ENCODE results near the gene LYRM4.

The LYRM4 gene

DNA sequence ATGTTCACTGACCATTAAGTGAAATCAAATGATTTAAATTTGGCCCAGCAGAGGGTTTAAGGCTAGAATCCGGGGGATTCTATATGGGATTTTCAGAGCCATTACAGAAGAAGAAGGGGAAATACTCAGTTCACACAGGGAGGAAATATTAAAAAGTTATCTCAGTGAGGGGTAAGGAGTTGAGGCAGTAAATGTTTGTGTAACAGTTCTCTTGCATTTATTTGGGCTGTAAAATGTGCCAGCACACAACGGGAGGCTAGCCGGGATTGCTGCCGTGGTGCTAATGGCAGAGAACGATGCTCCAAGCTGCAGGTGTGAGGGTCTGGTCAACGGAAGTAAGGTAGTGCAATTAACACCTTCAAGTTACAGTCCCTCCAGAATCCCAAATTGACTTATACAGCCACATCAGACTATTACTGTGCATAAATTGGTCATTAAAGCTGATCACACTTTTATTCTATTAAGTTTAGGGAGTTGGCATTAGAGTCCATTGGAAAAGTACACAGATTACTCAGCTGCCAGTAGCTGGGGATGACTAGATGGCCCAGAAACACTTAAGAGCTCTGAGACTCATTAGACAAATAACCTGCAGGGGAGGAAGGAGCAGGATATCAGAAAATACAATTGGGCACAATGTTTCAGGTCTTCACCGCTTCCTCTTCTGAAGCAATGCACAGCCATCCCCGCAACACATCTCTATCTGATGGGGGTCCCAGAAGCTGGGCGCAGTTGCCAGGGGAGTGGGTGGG is 144.3 kb downstream of the LYRM4 start:
- no peak for DNase-seq

DNA sequence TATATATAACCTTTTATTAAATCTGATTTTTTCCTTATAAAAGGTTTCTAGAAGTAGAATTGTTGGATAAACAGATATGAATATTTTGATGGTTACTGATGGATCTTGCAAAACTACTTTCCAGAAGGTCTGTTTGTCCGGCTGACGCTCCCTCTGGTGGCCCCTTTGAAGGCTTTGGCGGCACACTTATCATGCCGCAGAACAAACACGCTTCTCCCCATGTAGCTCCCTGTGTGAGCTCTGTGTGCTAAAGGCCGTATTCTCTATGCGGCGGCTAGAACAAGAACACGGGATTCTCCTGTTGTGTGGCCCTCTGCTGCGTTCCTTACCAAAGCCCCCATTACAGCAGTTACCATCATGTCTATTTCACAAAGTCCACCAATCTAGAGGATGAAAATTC is 145.6 kb downstream of the LYRM4 start:
- no peak for DNase-seq

DNA sequence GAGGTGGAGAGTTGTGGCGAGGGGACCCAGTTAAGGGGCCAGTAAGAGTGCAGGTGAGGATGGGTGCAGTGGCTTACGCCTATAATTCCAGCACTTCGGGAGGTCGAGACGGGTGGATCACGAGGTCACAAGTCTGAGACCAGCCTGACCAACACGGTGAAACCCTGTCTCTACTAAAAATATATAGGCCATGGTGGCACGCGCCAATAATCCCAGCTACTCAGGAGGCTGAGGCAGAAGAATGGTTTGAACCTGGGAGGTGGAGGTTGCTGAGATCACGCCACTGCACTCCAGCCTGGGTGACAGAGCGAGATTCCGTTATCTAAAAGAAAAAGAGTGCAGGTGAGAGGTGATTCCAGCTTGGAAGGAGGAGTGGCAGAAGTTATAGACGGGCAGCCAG is 147.7 kb downstream of the LYRM4 start:
- no peak for DNase-seq

DNA sequence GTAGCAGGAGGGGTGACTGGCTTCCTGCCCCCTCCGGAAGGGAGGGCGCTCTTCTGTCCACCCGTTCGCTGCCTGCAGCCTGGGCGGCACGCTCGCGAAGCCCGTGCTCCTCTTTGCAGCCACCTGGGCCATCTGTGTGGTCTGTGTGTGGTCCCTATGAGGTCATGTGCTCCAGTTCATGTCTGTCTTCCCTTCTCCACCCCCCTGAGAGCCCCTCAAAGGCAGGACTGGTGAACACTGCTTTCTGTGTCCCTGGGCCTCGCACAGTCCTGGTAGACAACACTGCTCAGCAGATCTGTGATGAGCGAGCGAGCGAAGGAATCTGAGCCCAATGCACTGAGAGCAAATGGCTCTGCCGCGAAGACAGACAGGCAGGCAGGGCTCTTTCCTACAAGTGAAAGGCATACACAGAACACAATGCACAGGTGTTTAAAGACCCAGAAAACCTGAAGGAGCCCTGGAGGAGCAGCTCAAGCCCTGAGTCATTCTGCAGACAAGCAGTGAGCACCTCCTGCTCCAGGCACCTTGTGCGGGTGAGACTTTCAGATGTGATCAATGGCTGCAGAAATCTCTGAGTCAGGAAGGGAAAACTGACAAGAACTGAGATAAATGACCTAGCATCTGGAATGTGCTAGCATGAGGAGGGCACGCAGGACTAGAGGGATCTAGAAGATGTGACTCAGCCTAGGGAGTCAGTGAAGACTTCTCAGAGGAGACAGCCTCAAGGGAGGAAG is 148.5 kb downstream of the LYRM4 start:
- no peak for DNase-seq

DNA sequence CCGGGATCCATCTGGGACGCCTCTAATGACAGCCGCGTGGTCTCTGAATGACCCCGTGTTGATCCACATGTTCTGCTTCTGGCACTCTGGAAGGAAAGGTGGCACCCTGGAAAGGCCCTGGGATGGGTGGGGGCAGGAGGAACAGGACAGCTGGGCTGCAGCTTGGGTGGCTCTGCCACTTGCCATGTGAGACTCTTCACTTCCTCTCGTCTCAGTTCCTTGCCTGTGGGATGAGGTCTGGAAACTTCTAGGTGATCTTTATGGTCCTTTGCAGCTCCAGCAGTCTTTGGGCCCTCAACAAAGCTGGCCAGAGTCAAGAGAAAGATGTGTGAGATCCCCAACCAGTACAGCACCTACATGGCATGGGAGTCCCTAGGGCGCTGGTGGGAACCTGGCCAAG is 149.1 kb downstream of the LYRM4 start:
- DNase-seq: no peak

DNA sequence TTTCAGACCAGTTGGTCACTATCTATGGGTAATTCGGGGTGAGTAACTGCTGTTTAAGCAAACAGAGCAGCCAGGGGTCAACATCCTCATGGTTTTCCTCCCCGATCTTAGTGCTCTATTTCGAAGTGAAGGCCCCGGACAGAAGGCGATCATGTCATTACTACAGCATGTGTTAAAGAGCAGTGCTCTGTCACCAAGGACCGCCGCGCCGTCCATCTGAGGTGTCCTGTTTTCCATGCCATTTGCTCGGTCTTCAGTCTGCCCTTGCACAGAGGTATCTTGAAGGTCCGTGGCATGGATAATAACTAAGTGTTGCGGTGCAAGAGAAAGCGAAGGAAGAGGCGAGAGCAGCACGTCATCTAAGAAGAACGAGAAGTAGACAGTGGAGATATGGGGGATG is 150.5 kb downstream of the LYRM4 start:
- no peak for DNase-seq

DNA sequence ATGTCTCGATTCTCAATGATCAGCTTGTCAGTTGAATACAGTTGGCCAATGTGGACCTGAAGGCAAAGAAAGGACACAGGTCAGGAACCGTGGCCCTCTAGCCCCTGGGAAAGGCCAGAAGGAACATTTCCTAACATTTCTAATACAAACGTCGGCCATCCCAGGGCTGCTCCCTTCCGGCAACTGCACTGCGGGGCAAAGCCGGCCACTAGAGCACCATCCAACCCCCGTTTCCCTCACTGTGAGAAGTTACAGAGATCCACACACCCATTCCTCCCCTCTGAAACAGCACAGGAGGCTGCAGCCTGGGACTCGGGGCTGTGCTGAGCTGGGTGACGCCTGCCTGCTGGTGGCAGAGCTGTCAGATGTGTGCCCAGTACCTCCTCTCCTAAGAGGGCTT is 151.3 kb downstream of the LYRM4 start:
- DNase-seq: no peak

DNA sequence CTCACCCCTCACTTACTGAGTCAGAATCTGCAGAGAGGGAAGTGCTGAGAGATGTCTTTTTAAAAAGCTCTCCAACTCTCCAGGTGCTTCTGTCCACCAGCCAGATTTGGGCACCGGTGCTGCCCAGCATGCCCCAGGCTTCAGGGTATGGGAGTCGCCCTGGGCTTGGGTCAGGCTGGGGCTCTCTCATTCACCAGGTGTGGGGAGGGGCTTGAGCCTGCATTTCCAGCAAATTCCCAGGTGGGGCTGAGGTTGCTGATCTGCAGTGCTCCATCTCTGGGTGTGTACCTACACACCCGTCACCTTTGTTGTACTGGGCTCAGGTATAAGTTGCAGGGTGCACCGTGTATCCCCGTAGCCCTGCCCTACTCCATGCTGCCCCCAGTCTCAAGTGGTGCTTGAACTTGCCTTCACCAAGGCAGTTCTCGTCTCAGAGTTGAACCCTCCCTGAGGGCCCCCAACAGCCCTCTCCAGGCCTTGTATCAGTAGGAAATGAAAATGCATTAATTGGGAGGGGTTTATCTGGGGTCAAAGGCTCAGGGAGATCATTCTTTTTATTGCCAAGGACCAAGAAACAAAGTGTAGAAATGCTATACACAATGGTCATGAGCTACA is 152.1 kb downstream of the LYRM4 start:
- no peak for DNase-seq

DNA sequence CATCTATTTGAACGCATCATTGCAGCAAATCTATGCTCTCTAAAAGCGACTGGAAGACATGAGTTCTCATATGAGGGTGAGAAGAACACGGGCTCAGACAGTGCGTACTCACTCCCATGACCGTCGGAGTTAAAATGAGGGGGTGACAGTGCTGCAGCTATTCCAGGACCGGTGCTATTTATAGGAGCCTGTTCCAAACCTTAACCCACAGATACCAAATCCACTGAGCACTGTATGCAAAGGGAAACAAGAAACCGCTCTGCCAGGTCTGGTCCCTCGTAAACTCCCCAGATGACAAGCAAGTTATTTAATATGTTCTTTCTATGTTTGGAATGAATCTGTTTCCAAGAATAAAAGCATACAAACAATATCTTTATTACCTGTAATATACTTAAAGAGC is 152.7 kb downstream of the LYRM4 start:
- no peak for DNase-seq

DNA sequence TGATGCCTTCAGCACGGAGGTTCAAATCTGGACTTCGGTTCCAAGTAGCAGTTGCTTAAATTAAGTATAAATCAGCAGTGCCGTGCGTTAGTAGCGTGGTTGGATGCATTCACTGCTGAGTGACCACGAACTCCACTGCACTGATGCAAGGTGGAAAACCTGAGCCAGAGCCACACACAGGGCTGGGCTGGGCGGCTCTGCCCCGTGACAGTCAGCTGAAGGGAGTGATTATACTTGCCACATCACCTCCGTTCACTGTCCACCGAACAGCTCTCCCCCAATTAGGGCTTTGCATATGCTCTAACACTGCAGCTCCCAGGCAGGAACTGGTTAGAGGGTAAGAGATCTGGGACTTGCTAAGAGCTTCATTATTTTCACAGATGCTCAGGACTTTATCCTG is 153.4 kb downstream of the LYRM4 start:
- DNase-seq: no peak

DNA sequence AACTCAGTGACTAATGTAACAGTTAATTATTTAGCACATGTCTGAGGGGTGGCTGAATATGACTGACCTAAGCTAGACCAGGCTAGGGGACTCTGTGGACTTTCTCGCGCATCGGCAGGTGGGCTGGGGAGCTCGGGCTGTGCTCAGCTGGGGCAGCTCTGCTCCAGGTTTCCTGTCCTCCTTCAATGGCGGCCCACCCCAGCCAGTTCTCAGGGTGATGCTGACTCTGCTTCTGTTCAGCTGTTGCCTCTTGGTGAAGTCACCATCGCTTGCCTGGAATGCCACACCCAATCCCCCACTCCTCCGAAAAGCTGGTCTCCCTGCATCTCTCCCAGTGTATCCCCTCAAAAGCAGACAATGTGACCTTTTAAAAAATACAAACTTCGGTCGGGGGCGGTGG is 155.6 kb downstream of the LYRM4 start:
- no peak for DNase-seq

DNA sequence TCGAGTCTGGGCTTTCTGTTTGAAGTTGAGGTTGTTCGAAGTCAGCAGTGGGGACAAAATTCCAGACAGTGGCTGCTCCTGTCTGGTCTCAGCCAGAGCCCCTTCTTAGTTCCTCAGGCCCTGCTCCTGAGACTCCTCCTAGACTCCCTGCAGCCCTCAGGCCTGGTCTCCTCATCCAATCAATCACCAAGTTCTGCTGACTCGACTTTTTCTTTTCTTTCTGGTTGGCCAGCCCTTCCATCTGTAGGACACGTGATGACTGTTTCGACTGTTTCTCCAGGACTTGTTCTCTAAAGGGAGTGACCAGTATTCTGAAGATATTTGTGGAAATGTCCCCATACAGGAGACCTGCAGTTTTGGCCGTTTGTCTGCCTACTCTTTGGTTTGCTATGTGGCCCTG is 156.1 kb downstream of the LYRM4 start:
- no peak for DNase-seq

DNA sequence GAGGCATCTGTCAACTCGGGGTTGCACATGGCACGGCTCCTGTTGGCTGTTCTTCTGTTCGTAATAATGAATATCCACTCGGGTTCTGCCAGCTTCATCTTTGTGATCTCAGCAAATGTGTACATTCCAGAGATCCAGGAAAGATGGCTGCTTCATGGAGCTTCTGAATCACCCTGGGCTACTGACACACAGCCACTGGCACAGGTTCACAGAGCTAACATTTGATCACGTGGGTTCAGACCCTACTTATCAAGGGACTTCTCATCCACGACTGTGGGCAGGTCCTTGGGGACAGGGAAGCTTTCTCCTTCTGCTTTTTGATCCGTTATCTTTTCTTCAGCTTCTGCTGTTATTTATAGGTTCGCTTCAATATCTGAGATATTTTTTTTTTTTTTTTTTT is 157.5 kb downstream of the LYRM4 start:
- DNase-seq: no peak

DNA sequence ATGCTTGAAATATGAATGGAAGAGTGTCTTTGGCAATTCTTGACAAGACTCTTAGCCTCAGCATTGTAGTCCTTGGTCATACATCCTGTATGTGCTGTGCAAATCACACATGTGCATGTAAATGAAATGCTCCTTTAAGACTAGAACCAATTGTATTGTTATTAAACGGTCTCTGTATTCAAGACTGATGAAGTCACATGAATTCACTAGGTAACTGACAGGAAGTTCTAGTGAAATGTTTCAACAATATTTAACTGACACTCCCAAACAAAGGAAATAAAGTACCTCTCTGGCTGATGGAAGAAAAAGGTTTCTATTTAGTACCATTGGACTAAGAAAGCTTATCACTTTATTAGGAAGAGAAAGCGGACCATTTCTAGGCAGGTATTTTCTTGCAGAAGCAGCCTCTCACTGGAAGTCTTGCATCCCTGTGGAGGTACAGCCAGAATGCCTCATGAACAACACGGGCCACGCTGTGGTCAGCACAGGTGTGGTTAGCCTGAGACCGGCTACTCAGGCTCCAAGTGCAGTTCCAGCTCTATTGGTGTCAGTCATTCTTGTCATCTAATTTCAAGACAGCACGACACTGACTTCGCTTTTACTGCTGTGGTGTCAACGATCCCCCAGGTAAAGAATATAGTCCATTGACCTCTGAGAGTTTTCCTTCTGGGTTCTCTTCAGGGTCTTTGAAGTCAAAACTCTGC is 158.3 kb downstream of the LYRM4 start:
- no peak for DNase-seq

DNA sequence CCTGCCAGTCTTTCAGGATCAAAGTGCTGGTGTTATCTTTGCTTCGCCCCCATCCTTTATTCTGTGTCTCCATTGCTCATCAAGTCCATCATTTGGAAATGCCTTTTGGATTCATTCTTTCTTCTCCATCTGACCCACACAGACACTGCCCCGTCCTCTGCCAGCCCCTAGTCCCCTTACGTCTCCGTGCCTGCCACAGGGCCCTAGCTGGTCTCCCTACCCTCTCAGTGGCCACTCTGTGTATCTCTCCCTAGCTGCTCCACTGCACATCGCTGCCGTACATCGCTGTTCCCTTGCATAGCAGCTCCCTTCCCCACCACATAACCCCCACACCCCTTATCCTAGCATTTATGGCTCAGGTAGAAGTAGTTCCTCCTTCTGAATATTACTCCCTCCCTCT is 159.9 kb downstream of the LYRM4 start:
- no peak for DNase-seq

DNA sequence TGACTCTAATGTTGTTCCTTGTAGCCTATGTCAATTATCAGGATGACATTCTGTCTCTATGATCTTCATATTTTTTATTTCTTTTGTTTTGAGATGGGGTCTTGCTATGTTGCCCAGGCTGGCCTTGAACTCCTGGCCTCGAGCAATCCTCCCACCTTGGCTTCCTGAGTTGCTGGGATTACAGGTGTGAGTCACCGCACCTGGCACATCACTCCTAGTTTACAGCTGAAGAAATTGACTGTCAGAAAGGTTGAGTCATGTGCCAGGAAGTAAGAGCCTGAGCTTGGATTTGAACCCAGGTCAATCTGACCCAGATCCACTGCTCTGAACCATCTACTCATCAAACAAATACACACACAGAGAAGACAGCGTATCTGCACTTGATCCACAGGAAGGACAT is 161.2 kb downstream of the LYRM4 start:
- no peak for DNase-seq

DNA sequence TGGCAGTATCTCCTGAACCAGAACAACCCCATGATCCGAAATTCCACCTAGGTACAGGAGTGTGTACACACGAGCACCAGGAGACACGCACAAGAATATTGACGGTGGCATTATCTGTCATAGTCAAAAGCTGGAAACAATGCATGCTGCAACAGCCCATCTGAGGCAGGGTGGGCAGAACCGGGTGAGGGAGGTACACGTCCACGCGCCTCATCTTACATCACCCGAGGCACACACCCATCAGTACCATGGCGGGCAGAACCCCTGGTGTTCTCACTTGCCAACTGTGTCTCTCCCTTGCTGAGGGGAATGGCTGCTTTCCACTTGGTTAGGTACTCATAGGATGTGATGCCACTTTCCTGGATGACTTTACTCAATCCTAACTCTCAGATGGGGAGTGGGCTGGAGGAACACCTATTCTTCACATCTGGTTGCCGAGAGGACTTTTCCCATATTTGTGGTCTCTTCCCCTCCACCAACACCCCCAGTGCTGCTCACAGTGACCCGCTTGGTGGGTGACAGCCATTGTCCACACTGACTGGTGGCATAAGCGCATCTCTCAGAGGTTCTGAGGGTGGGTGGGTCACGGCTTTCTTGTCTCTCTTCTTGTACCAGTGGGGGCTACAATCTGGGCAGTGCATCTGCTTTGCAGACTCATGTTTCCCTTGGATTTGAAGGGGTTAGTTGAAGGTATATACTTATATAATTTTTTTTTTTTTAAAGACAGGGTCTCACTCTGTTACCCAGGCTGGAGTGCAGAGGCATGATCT is 162.1 kb downstream of the LYRM4 start:
- DNase-seq: no peak

DNA sequence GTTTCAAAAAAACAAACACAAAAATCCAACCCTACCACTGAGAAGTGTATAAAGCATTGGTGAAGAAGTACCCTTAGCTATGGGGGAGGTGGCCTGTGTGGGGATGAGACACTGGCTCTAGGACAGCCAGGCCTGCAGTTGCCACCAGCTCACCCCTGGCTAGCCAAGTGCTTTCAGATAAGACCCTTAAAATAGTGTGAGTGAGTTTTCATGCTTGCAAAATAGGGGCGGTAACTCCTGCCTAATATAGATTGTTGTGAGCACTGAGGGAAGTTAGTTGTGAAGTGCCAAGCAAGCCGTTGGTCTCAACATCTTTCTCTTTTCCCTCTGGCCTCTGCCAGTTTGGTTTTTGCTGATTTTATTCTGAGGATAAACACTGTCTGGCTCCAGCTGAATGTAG is 164.3 kb downstream of the LYRM4 start:
- no peak for DNase-seq

DNA sequence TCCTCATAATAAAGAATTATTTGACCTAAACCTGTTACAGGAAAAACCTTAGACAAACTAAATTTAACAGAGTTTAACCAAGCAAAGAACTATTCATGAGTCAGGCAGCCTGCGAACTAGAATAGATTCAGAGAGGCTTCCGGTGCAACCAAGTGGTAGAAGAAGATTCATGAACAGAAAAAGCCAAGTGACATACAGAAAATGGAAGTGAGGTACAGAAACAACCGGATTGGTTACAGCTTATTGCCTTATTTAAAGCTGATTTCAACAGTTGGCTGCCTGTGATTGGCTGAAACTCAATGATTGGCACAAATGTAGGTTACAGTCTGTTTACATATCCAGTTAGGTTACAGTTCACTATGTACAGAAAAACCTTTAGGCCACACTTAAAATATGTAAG is 165.5 kb downstream of the LYRM4 start:
- DNase-seq: no peak

DNA sequence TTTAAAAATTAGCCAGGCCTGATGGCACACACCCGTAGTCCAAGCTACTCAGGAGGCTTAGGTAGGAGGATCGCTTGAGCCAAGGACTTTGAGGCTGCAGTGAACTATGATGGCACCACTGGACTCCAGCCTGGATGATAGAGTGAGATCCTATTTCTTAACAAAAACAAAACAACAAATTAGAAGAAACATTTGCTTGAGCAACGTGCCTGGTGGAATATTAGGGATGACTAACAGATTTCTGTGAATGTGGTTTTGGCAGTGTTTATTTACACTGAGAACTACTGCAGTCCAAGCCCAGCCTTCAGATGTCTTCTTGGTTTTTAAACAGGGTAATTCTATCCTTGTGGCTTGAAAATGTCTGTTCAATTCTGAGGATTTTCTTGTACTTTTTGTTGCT is 166.4 kb downstream of the LYRM4 start:
- DNase-seq: no peak

DNA sequence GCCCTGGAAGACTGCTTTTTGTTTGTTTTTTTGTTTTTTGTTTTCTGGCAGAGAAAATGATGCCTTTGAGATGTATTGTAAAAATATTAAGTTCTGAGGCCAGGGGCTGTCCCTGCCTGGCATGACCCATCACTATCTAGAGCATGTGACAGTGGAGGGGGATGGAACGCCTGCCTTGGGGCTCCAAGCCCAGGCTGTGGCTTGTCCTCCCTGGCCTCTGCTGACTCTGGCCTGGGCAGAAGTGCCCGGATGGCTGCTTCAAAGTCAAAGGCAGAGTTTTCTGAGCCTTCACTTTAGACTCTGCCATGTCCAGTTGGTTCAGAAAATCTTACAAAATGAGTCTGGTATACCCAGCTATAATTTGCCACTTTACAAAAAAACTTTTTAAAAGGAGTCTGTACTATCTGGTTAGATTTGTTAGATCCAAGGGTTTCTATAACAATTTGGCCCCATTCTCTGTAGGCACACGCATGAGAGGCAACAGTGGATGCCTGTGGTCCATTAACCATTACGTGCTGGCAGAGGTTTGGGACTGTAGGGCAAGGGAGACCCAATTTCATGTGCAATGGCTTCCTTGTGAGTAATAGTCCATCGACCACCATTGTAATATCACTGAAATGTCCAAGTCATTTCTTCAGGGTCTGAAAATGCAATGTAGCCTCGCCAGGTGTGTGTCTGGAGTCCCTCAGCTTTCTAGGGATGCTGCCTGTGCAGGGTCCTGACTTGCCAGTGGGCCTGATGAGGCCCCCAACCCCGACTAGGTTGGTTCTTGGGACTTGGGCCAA is 167.3 kb downstream of the LYRM4 start:
- DNase-seq: no peak

All from activated T-cell treated with anti-CD3 and anti-CD28 coated beads for 4 hours (primary cell).